Measurements from ENCODE around the gene VAV2. TPM values are rescaled to one million over a fixed set of nuclear protein-coding genes. Genes with fewer than 3 reads are reported as not detected.

The VAV2 gene, protein sequence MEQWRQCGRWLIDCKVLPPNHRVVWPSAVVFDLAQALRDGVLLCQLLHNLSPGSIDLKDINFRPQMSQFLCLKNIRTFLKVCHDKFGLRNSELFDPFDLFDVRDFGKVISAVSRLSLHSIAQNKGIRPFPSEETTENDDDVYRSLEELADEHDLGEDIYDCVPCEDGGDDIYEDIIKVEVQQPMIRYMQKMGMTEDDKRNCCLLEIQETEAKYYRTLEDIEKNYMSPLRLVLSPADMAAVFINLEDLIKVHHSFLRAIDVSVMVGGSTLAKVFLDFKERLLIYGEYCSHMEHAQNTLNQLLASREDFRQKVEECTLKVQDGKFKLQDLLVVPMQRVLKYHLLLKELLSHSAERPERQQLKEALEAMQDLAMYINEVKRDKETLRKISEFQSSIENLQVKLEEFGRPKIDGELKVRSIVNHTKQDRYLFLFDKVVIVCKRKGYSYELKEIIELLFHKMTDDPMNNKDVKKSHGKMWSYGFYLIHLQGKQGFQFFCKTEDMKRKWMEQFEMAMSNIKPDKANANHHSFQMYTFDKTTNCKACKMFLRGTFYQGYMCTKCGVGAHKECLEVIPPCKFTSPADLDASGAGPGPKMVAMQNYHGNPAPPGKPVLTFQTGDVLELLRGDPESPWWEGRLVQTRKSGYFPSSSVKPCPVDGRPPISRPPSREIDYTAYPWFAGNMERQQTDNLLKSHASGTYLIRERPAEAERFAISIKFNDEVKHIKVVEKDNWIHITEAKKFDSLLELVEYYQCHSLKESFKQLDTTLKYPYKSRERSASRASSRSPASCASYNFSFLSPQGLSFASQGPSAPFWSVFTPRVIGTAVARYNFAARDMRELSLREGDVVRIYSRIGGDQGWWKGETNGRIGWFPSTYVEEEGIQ
- total RNA-seq = 40.6 and 47.0 TPM in 2 replicates
- long read RNA-seq, partial matches to known transcripts = 1 of 2 reads
- long read RNA-seq, other reads (novel, unspliced or antisense) = 1 of 2 reads

DNA sequence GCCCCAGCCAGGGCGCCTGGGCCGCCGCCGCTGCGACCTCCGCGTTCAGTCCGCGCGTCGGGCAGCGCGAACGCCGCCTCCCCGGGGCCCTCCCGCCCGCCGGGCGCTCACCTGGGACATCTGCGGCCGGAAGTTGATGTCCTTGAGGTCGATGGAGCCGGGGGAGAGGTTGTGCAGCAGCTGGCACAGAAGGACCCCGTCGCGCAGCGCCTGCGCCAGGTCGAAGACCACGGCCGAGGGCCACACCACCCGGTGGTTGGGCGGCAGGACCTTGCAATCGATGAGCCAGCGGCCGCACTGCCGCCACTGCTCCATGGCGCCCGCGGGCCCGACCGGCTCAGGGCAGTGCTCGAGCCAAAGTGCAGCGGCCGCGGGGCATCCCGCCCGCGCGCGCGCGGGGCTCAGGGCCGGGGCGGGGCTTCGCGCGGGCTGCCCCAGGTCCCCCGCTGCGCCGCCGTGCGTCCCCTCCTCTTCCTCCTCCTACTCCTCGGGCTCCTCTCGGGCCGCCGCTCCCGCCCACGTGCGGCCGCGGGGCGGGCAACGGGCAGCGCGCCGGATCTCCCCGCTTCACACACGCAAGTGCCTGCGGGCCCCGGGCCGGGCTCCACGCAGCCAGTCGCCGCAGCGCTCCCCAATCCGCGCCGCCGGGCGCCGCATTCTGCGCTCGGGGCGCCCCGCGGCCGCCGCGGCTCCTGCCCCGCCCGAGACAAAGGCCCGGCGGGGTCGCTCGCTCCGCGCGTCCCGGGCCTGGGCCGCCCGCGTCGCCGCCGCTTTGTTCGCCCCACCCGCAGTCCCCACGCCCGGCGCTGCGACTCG lies at the start of gene VAV2:
TSS of gene VAV2 (minus strand) at position 361 of the 816 bp plus-strand sequence. CDS start at position 315, 46 bp downstream.
- Mint-ChIP-seq H3K4me1 (peaks cover 30% of the 10 kb centered on the region), H3K4me3 (peak within 1 kb of the TSS; percentile 98), H3K27ac (ENCODE audit: unreplicated experiment) (no peak within 1 kb of the TSS), H3K27me3 (ENCODE audit: low read depth) (no peaks in the 10 kb centered on the region), H3K36me3 (ENCODE audit: low read depth) (no peaks in the 10 kb centered on the region), H3K9me3 (no peaks in the 10 kb centered on the region)
- TF ChIP-seq, protein P1, sequence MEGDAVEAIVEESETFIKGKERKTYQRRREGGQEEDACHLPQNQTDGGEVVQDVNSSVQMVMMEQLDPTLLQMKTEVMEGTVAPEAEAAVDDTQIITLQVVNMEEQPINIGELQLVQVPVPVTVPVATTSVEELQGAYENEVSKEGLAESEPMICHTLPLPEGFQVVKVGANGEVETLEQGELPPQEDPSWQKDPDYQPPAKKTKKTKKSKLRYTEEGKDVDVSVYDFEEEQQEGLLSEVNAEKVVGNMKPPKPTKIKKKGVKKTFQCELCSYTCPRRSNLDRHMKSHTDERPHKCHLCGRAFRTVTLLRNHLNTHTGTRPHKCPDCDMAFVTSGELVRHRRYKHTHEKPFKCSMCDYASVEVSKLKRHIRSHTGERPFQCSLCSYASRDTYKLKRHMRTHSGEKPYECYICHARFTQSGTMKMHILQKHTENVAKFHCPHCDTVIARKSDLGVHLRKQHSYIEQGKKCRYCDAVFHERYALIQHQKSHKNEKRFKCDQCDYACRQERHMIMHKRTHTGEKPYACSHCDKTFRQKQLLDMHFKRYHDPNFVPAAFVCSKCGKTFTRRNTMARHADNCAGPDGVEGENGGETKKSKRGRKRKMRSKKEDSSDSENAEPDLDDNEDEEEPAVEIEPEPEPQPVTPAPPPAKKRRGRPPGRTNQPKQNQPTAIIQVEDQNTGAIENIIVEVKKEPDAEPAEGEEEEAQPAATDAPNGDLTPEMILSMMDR (conservative IDR thresholded peaks at IDR 0.05) = no peak
- peak; percentile 60 for DNase-seq (ENCODE audit: low read depth, low spot score)

DNA sequence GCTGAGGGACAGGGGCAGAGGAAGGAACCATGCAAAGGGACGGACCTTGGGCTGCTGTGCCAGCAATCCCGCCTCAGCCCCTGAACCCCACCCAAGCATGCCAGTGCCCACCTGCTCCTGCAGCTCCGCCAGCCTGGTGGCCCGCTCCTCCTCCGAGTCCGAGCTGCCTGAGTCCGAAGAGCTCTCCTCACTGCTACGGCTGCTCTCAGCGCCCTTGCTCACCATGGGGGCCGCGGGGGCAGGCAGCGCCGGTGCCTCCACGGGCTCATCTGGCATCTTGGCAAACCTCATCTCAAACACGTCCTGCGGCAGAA lies 49.5 kb upstream of the VAV2 start:
- Mint-ChIP-seq H3K27me3 (ENCODE audit: low read depth) (no peaks in the 10 kb centered on the region), H3K9me3 (peaks cover 6% of the 10 kb centered on the region), H3K36me3 (ENCODE audit: low read depth) (peaks cover 37% of the 10 kb centered on the region), H3K4me3 (no peak overlapping the region), H3K4me1 (no peaks in the 10 kb centered on the region), H3K27ac (ENCODE audit: unreplicated experiment) (peak overlapping the region; percentile 93)
- DNase-seq (ENCODE audit: low read depth, low spot score) = no peak
- TF ChIP-seq, protein P1 (conservative IDR thresholded peaks at IDR 0.05) = no peak

DNA sequence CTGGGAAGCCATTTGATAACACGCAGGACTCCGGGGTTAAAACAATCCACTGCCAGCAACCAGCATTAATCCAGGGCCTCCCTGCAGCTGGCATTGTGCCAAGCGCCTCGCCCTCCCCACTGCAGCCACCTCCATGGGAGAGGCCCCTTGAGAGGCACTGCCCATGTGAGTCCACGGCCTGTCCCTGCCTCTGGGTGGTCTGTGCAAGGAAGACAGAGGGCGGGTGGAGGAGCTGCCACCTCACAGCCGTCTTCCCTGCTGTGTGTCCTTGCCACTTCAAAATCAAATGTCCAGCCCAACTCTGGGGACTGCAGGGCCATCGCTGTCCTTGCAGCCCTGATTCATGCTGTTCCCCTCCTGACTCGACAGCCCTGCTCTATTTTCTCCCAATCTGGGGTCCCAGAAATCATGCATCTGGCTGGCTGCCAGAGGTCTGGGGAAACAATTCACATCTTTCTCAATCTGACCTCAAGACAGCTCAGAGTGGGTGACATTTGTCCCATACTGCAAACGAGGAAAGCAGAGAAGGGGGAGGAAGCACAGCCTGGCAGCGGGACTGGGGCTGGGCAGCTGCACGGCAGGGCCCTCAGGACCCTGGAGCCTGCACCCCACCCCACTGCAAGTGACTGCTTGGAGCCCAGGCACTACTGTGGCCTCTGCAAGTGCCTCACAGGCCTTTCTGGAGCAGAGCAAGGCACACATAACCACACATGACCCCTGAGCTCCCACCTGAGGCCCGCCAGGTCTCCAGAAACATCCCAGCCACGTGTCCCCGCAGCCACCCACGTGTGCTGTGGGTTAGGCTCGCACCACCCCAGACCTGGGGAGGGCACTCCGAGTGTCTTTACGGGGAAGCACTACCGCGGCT lies 48.9 kb upstream of the VAV2 start:
- Mint-ChIP-seq H3K4me3 (no peak overlapping the region), H3K9me3 (peaks cover 6% of the 10 kb centered on the region), H3K36me3 (ENCODE audit: low read depth) (peaks cover 42% of the 10 kb centered on the region), H3K27me3 (ENCODE audit: low read depth) (no peaks in the 10 kb centered on the region), H3K4me1 (no peaks in the 10 kb centered on the region), H3K27ac (ENCODE audit: unreplicated experiment) (no peak overlapping the region)
- no peak for DNase-seq (ENCODE audit: low read depth, low spot score)
- TF ChIP-seq, protein P1 (conservative IDR thresholded peaks at IDR 0.05) = no peak

DNA sequence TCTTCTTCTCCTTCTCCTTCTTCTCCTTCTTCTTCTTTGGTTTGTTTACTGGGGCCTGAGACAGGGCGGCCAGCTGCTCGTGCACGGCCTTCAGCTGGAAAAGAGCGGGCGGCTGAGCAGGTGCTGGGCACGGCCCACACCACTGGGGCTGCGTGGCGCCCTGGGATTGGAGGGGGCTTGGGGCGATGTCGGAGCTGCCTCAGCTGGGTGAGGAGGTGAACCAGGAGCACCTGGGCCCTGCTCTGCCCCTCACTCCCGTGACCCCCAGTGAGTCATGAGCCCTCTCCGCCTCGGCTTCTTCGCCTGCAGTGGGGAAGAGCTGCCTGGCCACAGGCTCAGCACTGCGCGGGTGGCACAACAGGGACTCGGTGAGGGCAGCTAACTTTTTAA lies 48.0 kb upstream of the VAV2 start:
- Mint-ChIP-seq H3K9me3 (peaks cover 6% of the 10 kb centered on the region), H3K4me1 (no peaks in the 10 kb centered on the region), H3K4me3 (no peak overlapping the region), H3K27me3 (ENCODE audit: low read depth) (no peaks in the 10 kb centered on the region), H3K36me3 (ENCODE audit: low read depth) (peaks cover 46% of the 10 kb centered on the region), H3K27ac (ENCODE audit: unreplicated experiment) (no peak overlapping the region)
- DNase-seq (ENCODE audit: low read depth, low spot score) = no peak
- TF ChIP-seq, protein P1 (conservative IDR thresholded peaks at IDR 0.05) = no peak
